HG03159 (cell line): ENCODE results near the gene STPG4.
"Not testable (repeated sequence)": the region's sequence is repeated elsewhere in the genome, so short reads cannot be mapped to it uniquely, and the experiment has no call there.

Experiments
- ATAC-seq: cut with Tn5 transposase; IDR thresholded peaks from one replicate; pipeline ENCODE4 v1.9.1; 2021; ENCODE audit warnings: mild to moderate bottlenecking, moderate library complexity; ENCODE audit not compliant: unreplicated experiment

Gene STPG4

DNA sequence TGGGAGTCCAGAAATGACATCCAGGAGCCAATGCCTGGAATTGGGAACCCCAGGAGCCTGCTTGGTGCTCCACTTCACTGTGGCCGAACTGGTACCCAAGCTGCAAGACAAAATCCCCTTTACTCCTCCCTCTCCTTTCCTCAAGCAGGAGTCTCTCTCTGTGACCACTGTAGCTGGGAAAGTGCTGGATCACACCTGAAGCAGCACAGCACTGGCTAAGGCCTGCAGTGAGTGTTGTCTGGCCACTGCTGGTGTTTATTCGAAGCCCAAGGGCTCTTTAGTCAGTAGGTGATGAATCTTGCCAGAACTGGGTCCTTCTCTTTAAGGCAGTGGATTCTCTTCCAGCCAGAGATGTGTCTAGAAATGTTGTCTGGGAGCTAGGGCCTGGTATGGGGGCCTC is 26.4 kb downstream of the STPG4 start:
- ATAC-seq: no peak

DNA sequence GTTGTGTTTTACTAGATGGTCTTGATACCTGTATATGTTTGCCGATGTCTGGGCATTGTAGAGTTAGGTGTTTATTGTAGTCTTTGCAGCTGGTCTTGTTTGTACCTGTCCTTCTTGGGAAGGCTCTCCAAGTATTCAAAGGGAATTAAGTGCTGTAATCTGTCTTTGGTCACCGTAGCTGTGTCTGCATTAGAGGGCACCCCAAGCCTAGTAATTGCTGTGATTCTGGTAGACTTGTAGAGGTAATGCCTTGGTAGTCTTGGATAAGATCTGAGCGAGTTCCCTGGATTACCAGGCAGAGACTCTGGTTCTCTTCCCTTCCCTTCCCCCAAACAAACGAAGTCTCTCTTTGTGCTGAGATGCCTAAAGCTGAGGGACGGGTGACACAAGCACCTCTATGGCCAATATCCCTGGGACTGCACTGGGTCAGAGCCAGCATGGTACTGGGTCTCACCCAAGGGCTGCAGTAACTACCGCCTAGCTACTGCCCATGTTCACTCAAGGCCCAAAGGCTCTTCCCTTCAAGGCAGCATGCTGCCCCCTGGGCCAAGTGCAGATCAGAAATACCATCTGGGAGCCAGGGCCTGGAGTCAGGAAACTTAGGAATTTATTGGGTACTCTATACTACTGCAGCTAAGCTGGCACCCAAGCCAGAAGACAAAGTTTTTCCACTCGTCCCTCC is 27.1 kb downstream of the STPG4 start:
- no peak for ATAC-seq

DNA sequence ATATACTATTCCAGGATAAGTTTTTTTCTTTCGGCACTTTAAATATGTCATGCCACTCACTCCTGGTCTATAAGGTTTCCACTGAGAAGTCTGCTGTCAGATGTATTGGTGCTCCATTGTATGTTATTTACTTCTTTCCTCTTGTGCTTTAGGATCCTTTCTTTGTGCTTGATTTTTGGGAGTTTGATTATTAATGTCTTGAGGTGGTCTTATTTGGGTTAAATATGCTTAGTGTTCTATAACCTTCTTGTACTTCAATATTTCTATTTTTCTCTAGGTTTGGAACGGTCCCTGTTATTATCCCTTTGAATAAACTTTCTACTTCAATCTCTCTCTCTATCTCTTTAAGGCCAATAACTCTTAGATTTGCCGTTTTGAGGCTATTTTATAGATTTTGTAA is 28.3 kb downstream of the STPG4 start:
- no peak for ATAC-seq

DNA sequence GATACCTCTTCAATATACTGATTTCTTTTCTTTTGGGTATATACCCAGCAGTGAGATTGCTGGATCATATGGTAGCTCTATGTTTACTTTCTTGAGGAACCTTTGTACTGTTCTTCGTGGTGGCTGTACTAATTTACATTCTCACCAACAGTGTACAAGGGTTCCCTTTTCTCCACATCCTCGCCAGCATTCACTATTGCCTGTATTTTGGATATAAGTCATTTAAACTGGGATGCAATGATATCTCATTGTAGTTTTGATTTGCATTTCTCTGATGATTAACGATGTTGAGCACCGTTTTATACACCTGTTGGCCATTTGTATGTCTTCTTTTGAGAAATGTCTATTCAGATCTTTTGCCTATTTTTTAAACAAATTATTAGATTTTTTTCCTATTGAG is 30.4 kb downstream of the STPG4 start:
- not testable (repeated sequence) for ATAC-seq

- not testable (repeated sequence) for ATAC-seq
Measured at GRCh38 chr2:47120424-47120823, 34.7 kb downstream of the STPG4 start.

- no peak for ATAC-seq
Measured at GRCh38 chr2:47119001-47119400, 36.1 kb downstream of the STPG4 start.

DNA sequence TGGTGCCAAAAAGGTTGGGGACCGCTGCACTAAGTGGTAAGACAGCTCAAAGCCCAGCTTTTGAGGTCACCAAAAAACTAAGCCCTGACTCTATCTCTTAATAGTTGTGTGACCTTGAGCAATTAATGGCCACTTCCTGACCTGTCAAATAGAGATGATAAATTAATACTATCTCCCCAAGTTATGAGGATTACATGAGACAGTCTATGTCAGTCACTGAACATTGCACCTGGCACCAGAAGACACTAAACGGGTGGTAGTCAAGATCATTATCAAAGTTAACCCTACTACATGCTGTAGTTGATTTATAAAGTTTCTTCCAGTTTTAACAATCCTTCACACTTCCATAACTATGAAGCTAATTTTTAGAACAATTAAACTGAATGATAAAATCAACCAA is 36.5 kb downstream of the STPG4 start:
- no peak for ATAC-seq

DNA sequence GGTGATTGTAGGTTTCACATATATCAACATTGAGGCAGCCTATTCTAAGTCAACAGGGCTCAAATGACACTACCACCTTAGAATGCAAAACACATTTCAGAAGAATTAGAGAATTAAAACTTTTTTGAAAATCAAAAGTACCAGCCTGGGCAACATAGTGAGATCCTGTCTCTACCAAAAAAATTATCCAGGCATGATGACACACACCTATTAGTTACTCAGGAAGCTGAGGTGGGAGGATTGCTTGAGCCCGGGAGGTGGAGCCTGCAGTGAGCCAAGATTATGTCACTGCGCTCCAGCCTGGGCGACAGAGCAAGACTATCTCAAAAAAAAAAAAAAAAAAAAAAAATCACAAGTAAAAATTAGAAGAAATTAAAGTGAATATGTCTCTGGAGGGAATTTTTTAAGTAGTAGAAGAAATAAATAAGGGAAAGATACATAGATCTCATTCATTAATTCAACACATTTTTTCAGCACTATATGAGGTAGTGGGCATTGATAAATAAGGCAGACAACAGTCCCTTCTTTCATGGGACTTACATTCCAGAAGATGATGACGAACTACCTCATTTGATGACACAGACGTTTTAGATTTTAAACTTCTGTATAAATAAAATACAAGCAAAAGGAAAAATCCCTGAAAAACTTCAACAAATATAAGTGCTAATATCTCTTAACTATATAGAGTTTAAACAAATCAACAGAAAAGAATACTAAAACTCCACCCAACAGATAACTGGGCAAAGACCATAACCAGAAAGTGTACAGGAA is 42.3 kb downstream of the STPG4 start:
- no peak for ATAC-seq

DNA sequence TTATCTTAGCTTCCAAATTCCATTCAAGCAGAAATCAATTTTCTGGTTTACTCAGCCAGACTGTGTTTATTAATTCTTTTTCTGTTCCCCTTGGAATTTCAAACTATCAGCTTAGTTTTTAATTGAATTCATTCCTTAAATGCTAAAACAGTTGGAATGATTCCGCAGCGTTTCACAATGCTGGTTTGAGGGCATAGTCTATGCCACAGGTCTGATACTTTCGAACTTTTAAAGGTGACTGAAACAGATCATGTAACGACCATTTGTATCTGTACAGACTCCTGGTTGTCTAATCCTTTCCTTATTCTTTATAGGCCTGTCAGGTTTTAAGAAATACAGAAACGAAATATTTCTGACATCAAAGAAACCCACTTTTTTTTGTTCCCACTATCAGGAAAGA is 45.4 kb downstream of the STPG4 start:
- ATAC-seq: no peak

- no peak for ATAC-seq
Measured at GRCh38 chr2:47109007-47109375, 46.1 kb downstream of the STPG4 start.

DNA sequence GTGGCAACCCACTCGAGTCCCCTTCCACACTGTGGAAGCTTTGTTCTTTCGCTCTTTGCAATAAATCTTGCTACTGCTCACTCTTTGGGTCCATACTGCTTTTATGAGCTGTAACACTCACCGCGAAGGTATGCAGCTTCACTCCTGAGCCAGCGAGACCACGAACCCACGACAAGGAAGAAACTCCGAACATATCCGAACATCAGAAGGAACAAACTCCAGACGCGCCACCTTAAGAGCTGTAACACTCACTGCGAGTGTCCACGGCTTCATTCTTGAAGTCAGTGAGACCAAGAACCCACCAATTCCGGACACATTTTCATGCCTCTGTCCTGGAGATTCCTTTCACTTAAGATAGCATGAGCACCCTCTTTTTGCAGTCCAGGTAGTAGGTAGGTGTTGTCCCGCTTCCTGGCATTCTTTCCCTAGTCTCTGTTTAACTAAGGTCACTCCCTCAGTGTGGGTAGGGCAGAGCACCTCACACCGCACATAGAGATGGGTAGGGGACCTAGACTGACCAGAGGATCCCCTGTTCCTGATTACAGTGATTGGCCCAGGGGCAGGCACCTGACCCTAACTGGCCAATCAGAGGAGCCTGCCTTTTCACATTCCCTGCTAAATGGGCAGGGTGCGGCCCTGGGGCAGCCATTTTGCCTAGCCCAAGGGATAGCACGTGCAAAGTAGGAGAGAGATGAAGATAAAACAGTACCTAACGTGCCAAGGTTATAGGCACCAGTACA is 46.7 kb downstream of the STPG4 start:
- ATAC-seq: not testable (repeated sequence)

DNA sequence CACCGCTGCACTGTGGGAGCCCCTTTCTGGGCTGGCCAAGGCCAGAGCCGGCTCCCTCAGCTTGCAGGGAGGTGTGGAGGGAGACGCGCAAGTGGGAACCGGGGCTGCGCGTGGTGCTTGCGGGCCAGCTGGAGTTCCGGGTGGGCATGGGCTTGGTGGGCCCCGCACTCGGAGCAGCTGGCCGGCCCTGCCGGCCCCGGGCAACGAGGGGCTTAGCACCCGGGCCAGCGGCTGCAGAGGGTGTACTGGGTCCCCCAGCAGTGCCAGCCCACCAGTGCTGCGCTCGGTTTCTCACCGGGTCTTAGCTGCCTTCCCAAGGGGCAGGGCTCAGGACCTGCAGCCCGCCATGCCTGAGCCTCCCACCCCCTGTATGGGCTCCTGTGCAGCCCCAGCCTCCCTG is 47.9 kb downstream of the STPG4 start:
- ATAC-seq: not testable (repeated sequence)

GRCh38 chr2:47106231-47106630 is 48.9 kb downstream of the STPG4 start:
- ATAC-seq: not testable (repeated sequence)

DNA sequence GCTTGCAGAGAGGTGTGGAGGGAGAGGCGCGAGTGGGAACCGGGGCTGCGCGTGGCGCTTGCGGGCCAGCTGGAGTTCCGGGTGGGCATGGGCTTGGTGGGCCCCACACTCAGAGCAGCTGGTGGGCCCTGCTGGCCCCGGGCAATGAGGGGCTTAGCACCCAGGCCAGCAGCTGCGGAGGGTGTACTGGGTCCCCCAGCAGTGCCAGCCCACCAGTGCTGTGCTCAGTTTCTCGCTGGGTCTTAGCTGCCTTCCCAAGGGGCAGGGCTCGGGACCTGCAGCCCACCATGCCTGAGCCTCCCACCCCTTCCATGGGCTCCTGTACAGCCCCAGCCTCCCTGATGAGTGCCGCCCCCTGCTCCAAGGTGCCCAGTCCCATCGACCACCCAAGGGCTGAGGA is 55.4 kb downstream of the STPG4 start:
- not testable (repeated sequence) for ATAC-seq

- no peak for ATAC-seq
Measured at GRCh38 chr2:47098953-47099352, 56.2 kb downstream of the STPG4 start.

DNA sequence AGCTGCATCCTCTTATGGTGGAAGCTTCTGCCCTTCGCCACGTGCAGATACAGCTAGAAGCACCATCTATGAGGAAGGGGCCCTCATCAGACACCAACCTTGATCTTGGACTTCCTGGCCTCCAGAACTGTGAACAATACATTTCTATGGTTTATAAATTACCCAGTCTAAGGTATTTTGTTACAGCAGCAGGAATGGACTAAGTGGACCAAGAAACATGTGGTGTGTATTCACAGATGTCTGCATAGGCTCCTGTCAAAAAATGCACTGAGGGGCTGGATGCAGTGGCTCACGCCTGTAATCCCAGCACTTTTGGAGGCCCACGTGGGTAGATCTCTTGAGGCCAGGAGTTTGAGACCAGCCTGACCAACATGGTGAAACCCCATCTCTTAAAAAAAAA is 57.5 kb downstream of the STPG4 start:
- no peak for ATAC-seq

DNA sequence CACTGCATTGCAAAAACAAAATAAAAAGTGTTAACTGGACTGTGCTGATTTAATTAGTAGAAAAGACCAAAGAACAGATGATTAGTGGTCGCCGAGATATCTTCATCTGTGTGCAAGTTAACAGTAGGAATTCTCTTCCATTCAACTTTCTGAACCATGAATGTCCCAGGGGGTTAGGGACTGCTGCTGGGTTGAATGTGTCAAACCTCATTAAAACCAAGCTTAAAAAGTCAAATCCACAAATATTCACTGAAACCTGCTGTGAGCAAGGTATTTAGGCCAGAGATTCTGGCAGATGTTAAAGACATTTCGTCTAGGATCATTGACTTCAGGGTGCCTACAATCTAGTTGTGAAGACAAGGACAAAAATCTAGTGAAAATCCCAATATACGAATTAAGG is 58.7 kb downstream of the STPG4 start:
- no peak for ATAC-seq

GRCh38 chr2:47095349-47096020 is 59.6 kb downstream of the STPG4 start:
- no peak for ATAC-seq

- ATAC-seq: no peak
Measured at GRCh38 chr2:47094511-47095142, 60.5 kb downstream of the STPG4 start.

GRCh38 chr2:47093626-47094025 is 61.5 kb downstream of the STPG4 start:
- ATAC-seq: no peak

DNA sequence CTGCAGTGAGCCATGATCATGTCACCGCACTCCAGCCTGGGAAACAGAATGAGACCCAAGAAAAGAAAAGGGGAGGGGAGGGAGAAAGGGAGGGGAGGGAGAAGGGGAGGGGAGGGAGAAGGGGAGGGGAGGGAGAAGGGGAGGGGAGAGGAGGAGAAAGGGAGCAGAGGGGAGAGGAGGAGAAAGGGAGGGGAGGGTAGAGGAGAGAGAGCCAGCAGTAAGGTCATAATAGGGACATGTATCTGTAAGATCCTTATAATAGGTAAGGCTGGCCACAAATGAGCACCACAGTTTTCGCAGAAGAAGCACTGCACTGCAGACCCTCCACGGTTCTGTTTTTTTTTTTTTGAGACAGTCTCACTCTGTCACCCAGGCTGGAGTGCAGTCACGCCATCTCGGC is 62.6 kb downstream of the STPG4 start:
- ATAC-seq: no peak
